Glomerular visceral epithelial cell (primary cell): Measurements from ENCODE around the gene MCTP2.
"Not testable (repeated sequence)": the region's sequence is repeated elsewhere in the genome, so short reads cannot be mapped to it uniquely, and the experiment has no call there.

Source experiments
- DNase-seq: peaks from one replicate; pipeline ENCODE4 v3.0.0-alpha.2; 2016; ENCODE audit errors: extremely low spot score

The MCTP2 gene

GRCh38 chr15:94453227-94453988 lies 222.0 kb downstream of the MCTP2 start:
- no peak for DNase-seq

DNA sequence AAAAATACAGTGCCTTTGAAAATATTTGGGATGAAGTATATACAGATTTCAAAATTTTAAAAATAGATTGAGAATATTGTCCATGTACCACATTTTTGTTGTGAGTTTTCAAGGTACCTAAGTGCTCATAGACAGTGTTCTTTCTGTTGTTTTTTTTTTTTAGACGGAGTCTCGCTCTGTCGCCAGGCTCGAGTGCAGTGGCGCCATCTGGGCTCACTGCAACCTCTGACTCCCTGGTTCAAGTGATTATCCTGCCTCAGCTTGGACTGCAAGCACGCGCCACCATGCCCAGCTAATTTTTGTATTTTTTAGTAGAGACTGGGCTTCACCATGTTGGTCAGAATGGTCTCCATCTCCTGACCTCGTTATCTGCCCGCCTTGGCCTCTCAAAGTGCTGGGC lies 223.9 kb downstream of the MCTP2 start:
- DNase-seq = no peak

DNA sequence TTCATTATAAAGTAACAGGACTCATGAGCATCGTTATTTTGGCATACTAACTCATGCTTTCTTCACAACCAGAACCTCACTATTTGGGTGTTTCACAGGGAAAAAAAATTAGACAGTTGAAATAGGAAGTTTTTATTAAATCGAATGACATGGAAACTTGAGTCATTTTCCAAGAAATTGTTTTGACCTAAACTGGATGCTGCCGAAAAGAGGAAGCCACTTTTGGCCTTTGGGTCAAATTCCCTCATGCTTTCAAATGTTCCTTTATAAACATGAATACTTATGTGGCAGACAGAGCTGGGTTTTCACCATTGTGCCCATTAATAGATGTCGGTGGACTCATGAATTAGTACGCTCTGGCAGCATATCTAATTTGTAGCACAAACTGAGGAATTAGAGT lies 224.9 kb downstream of the MCTP2 start:
- DNase-seq = no peak

DNA sequence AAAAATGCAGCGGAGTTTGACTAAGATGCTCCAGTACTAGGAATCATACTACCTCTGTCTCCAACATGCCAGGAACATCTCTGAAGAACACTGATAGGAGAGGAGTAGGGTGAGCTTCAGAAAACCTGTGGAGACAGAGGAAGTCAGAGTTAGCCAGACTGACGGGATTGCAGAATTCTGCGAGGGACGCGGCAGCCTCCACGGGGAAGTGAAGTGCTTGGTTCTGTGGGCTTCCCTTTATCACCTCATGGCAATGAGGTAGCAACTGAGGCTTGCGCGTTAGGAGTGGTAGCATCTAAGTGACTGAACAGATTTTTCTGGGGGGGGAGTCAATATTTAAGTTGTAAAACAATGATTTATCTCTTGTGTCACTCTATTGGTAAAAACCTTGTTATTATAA lies 226.3 kb downstream of the MCTP2 start:
- no peak for DNase-seq

GRCh38 chr15:94460624-94461023 lies 229.3 kb downstream of the MCTP2 start:
- DNase-seq = no peak

- peak; percentile 8 for DNase-seq
Observed at GRCh38 chr15:94467034-94467433, 235.7 kb downstream of the MCTP2 start.

GRCh38 chr15:94470492-94470891 lies 239.1 kb downstream of the MCTP2 start:
- no peak for DNase-seq

GRCh38 chr15:94476686-94477085 lies 245.3 kb downstream of the MCTP2 start:
- no peak for DNase-seq

DNA sequence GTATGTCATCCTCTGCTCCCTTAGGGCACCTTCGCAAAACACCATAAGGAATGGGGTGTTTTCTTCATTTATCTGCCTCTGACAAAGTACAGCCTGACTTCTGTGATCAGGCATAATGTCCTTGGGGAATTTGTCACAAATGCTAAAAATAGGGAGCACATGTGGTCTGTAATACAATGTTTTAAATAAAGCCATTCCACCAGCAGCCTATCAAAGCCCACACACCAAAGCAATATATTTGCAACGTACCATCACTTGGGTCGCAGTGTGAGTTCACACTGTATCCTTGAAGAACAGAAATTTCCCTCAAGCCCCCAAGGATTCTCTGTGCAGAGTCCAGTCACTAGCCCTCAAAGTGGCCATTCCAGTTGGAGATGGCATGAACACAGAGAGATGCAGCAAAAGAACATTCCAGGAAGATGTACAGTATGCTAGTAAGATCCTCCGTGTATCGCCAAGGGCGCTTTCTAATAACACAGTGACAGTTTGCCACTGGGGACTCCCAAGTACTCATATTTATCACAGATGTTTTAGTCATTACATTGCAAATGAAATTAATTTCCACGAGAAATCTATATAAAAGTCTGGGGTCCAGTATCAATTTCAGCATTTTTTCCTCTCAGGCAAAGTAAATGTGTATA lies 246.7 kb downstream of the MCTP2 start:
- DNase-seq = no peak

- DNase-seq = no peak
Observed at GRCh38 chr15:94478763-94479162, 247.4 kb downstream of the MCTP2 start.

DNA sequence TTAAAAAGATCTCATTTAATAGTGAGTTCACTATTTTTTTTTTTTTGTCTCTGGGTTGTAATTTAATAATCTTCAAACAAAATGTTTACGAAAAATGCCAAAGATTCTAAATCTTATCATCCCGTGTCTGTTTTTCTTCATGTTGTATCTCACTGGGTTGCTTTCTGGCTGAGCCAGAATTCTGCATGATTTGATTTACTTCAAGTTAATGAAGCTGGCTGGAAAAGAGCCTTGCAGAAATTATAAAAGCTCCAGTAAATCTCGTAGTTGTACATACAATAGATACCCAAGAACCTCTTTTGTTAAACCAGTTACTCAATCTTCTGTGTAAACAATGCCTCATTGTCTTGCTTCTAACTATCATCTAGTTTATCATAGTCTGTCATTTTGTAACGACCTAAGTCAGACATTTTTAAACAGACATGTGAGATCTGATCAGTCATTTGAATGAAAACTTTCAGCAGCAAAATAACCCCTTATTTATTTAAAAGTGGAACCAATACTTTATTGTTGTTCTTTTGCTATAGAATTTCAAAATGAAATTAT lies 249.0 kb downstream of the MCTP2 start:
- no peak for DNase-seq

- DNase-seq = no peak
Observed at GRCh38 chr15:94485148-94485719, 253.9 kb downstream of the MCTP2 start.

DNA sequence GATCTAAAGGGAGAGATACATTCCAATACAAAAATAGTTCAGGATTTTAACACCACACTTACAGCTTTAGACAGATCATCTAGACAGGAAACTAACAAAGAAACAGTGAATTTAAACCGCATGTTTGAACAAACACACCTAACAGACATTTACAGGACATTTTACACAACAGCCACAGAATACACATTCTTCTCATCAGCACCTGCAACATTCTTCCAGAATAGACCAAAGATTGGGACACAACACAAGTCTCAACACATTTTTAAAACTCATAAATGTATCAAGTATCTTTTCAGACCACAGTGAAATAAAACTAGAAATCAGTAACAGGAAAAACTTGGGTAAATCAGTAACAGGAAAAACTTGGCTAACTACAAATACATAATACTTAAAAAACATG lies 256.3 kb downstream of the MCTP2 start:
- DNase-seq = no peak

- DNase-seq = no peak
Observed at GRCh38 chr15:94493176-94493575, 261.8 kb downstream of the MCTP2 start.

DNA sequence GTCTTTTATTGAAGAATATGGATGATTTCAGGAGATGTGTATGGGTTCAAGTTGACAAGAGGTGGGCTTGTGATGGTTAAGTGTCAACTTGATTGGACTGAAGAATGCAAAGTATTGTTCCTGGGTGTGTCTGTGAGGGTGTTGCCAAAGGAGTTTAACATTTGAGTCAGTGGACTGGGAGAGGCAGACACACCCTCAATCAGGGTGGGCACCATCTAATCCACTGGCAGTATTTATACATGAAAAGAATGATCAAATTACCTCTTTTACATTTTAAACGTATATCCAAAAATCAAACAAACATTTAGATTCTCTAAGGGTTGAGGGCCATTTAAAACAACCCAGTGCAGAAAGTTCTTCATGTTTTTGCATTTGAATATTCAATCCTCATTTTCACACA lies 262.2 kb downstream of the MCTP2 start:
- not testable (repeated sequence) for DNase-seq

- DNase-seq = no peak
Observed at GRCh38 chr15:94494732-94495131, 263.4 kb downstream of the MCTP2 start.

DNA sequence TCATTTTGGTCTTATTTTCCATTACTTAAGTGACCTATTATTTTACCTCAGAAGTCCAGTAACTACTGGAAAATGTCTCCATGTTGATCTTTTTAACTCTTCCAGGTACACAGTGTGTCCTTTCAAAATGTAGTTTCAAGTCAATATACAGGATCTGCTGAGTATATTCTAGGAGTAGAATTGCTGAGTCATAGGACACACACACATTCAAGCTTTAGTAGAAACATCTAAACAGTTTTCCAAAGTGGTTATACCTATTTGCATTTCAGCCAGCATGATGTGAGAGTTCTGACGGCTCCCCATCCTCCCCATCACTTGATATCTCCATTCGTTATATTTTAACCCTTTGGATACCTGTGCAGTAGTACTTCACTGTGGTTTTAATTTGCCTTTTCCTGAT lies 271.9 kb downstream of the MCTP2 start:
- no peak for DNase-seq

DNA sequence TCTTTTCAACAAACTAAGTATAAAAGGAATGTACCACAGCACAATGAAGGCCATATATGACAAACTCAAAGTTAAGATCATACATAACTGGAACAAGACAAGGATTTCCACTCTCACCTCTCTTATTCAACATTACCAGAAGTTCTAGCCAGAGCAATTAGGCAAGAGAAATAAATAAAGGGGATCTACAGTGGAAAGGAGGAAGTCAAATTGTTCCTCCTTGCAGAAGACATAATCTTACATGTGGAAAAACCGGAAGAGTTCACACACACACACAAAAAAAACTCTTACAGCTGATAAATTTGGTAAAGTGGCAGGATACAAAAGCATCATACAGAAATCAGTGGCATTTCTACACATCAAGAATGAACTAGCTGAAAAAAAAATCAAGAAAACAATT lies 277.9 kb downstream of the MCTP2 start:
- DNase-seq = no peak

DNA sequence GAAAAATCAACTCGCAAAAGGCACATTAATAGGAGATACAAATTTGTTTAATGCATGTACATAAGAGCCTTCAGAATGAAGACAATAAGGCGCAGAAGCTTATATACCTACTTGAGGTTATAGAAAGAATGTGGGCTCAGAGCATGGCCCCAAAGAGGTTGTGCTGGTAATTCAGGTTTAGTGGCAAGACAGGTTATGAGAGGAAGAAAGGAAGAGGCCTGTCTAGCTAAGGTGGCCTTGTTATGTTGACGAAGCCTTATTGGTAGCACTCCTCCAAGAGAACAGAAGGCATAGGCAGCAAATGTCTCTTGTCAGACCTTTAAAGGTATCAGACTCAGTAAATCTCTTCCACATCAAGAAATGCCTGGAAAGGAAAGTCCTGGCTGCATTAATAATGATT lies 290.8 kb downstream of the MCTP2 start:
- DNase-seq = no peak

- no peak for DNase-seq
Observed at GRCh38 chr15:94523873-94524272, 292.5 kb downstream of the MCTP2 start.

GRCh38 chr15:94524565-94524964 lies 293.2 kb downstream of the MCTP2 start:
- DNase-seq = no peak

GRCh38 chr15:94526071-94526689 lies 294.8 kb downstream of the MCTP2 start:
- DNase-seq = peak; percentile 3

GRCh38 chr15:94532226-94532625 lies 300.9 kb downstream of the MCTP2 start:
- DNase-seq = no peak
